ENCODE data around the gene CCDC70. TPM values are rescaled to one million over a fixed set of nuclear protein-coding genes. Genes with fewer than 3 reads are reported as not detected.

The CCDC70 gene
- total RNA-seq, 4 donors from 2014 or later = not detected

- no peaks in the 10 kb centered on the region for H3K4me1 ChIP-seq
- no peak for DNase-seq (ENCODE audit: extremely low spot score)
- no peak overlapping the region for H3K4me3 ChIP-seq
- WGBS = 78% methylated on average over 7 of the region's 7 CpGs
- H3K27ac ChIP-seq (replicated peaks in 1 of 4) = no peak overlapping the region
- TF ChIP-seq POLR2A (IDR thresholded peaks at IDR 0.05; ENCODE audit: low read depth) (no peak), EP300 (IDR thresholded peaks at IDR 0.05) (no peak)
- TF ChIP-seq, protein P1, sequence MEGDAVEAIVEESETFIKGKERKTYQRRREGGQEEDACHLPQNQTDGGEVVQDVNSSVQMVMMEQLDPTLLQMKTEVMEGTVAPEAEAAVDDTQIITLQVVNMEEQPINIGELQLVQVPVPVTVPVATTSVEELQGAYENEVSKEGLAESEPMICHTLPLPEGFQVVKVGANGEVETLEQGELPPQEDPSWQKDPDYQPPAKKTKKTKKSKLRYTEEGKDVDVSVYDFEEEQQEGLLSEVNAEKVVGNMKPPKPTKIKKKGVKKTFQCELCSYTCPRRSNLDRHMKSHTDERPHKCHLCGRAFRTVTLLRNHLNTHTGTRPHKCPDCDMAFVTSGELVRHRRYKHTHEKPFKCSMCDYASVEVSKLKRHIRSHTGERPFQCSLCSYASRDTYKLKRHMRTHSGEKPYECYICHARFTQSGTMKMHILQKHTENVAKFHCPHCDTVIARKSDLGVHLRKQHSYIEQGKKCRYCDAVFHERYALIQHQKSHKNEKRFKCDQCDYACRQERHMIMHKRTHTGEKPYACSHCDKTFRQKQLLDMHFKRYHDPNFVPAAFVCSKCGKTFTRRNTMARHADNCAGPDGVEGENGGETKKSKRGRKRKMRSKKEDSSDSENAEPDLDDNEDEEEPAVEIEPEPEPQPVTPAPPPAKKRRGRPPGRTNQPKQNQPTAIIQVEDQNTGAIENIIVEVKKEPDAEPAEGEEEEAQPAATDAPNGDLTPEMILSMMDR (IDR thresholded peaks at IDR 0.05) = no peak
- H3K27me3 ChIP-seq = no peaks in the 10 kb centered on the region
- no peaks in the 10 kb centered on the region for H3K36me3 ChIP-seq
- intact Hi-C loops (cut with DNase I) = no loop called here
- no peaks in the 10 kb centered on the region for H3K9me3 ChIP-seq
Observed at GRCh38 chr13:51914137-51914493, 52.3 kb downstream of the CCDC70 start.

Other genes starting within 250 kb of the CCDC70 start
- gene DHRS12, start 57.8 kb upstream of the CCDC70 start, total RNA-seq = 10 to 100 TPM; 10.3 to 18.6 (median 14.9) TPM
- gene TMEM272, start 16.8 kb upstream of the CCDC70 start, total RNA-seq = not detected
- gene ATP7B, start 149.5 kb downstream of the CCDC70 start, total RNA-seq = 1 to 10 TPM; 2.5 to 5.2 (median 4.4) TPM
- gene ALG11, start 150.4 kb downstream of the CCDC70 start, total RNA-seq = 10 to 100 TPM; 12.4 to 21.7 (median 16.3) TPM
- gene UTP14C, start 162.7 kb downstream of the CCDC70 start, total RNA-seq = 10 to 100 TPM; 13.8 to 17.0 (median 16.2) TPM